Gastrocnemius medialis (tissue), 4 donors: ENCODE data around the gene EPAS1.

Experiments
- POLR2A ChIP-seq, 2 donors: fragments of 450-650 bp; IDR thresholded peaks; one replicate each; pipeline ENCODE4 v1.6.1; 2017; ENCODE audit warnings: antibody characterized with exemption in 2 of 2, mild to moderate bottlenecking in 2 of 2, moderate library complexity in 2 of 2
- TF ChIP-seq, protein P1 (sequence below), 5 experiments: fragments of 450-650 bp in 3 of 5; fragments of 200-600 bp in 2 of 5; sonication (generic) in 2 of 5; IDR thresholded peaks in 4 of 5; conservative IDR thresholded peaks in 1 of 5; 1 replicate in 4 of 5; 2 replicates in 1 of 5; pipeline ENCODE4 v1.5.1; 2016 to 2019; ENCODE audit warnings: antibody characterized with exemption in 5 of 5, mild to moderate bottlenecking in 3 of 5, moderate library complexity in 3 of 5

DNA sequence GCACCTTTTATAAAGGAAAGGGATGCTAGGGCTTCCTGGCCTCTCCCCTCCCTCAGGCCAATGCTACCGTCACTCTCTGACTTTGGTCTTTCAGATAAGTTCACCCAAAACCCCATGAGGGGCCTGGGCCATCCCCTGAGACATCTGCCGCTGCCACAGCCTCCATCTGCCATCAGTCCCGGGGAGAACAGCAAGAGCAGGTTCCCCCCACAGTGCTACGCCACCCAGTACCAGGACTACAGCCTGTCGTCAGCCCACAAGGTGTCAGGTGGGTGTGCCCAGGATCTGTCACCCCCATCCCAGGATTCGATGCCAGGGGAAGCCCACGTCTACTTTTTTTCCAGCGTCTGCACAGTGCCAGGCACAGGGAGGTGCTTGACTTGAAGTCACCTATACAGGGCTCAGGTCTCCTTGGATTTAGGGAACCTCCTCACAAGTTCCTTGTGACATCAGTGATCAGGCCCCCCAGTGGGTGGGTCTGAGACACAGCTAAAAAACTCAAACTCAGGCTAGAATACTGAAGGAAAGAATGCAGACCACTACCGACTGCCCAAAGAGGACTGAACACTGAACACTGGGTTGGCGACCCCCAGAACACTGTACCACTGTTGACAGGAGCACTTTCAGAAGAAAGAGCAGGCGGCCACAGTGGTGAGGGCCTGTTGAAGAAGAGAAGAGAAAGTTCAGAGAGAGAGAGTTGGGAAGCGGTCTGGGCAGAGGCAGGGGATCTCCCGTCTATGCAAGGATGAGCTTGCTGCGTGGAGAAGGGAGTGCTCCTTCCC lies 85.3 kb downstream of the EPAS1 start:
- TF ChIP-seq, protein P1, sequence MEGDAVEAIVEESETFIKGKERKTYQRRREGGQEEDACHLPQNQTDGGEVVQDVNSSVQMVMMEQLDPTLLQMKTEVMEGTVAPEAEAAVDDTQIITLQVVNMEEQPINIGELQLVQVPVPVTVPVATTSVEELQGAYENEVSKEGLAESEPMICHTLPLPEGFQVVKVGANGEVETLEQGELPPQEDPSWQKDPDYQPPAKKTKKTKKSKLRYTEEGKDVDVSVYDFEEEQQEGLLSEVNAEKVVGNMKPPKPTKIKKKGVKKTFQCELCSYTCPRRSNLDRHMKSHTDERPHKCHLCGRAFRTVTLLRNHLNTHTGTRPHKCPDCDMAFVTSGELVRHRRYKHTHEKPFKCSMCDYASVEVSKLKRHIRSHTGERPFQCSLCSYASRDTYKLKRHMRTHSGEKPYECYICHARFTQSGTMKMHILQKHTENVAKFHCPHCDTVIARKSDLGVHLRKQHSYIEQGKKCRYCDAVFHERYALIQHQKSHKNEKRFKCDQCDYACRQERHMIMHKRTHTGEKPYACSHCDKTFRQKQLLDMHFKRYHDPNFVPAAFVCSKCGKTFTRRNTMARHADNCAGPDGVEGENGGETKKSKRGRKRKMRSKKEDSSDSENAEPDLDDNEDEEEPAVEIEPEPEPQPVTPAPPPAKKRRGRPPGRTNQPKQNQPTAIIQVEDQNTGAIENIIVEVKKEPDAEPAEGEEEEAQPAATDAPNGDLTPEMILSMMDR (IDR thresholded peaks at IDR 0.05 in 4 of 5, conservative IDR thresholded peaks at IDR 0.05 in 1 of 5): no peak
- TF ChIP-seq POLR2A (IDR thresholded peaks at IDR 0.05): no peak
